PC-9 (cell line): Measurements from ENCODE around the gene CAPN3.

Experiments used
- CTCF ChIP-seq: fragments of 200-600 bp; sonication (generic); conservative IDR thresholded peaks from 2 replicates; pipeline ENCODE4 v1.6.1; 2017; ENCODE audit warnings: mixed run types, antibody characterized with exemption, mild to moderate bottlenecking, moderate library complexity
- EZH2 ChIP-seq: fragments of 200-600 bp; sonication (generic); IDR thresholded peaks from 2 replicates; pipeline ENCODE4 v1.8.0; 2017; ENCODE audit warnings: antibody characterized with exemption, low read depth

- TF ChIP-seq CTCF (no peak), EZH2 (no peak)
These were observed 34.8 kb downstream of the CAPN3 start for GRCh38 chr15:42394106-42394505.
